Left renal pelvis (tissue), 4 donors: ENCODE data around the gene RFX6. TPM values are rescaled to one million over a fixed set of nuclear protein-coding genes. Genes with fewer than 3 reads are reported as not detected.

ENCODE experiments used
- DNase-seq, 4 donors: peaks; one replicate each; pipeline ENCODE4 v3.0.0-alpha.2; 2013; ENCODE audit warnings: low read depth in 4 of 4, low spot score in 3 of 4
- polyA plus RNA-seq, 4 donors: library from polyadenylated mRNA; unstranded; fragments of 120-200 nt; gene quantifications; one replicate each; pipeline ENCODE4 v1.2.1, GENCODE V29; 2013; ENCODE audit not compliant: insufficient read length in 4 of 4

RFX6 gene
- polyA plus RNA-seq, 4 donors: 0.06 TPM; not detected in 2

- DNase-seq: peak in 1 of 4 donors; percentile 6
Measured at GRCh38 chr6:116969211-116969863, 92.3 kb downstream of the RFX6 start.

GRCh38 chr6:116971959-116972358 lies 94.9 kb downstream of the RFX6 start:
- peak in 2 of 4 donors; percentile 18 to 25 for DNase-seq

- no peak for DNase-seq
Measured at GRCh38 chr6:116973976-116974375, 96.9 kb downstream of the RFX6 start.

- DNase-seq: no peak
Measured at GRCh38 chr6:116974526-116975316, 97.7 kb downstream of the RFX6 start.

GRCh38 chr6:116975600-116975999 lies 98.6 kb downstream of the RFX6 start:
- no peak for DNase-seq

- DNase-seq: no peak
Measured at GRCh38 chr6:116979560-116979959, 102.5 kb downstream of the RFX6 start.

Other genes with a start within 250 kb of the RFX6 start
- gene ZUP1, start 208.5 kb upstream of the RFX6 start, polyA plus RNA-seq: 10 to 100 TPM in 3 of 4 donors, 1 to 10 TPM in 1; 9.4 to 14.9 (median 13.8) TPM
- 10 to 100 TPM; 17.1 to 25.8 (median 19.9) TPM for gene KPNA5, start 196.0 kb upstream of the RFX6 start, polyA plus RNA-seq
- 1 to 10 TPM; 1.6 to 9.1 (median 7.7) TPM for gene FAM162B, start 111.5 kb upstream of the RFX6 start, polyA plus RNA-seq
- under 1 TPM in 2 of 4 donors, not detected in 2; 0.33 to 0.43 TPM for gene GPRC6A, start 48.2 kb upstream of the RFX6 start, polyA plus RNA-seq